Panc1 (cell line): ENCODE data around the gene DCUN1D1. TPM values are rescaled to one million over a fixed set of nuclear protein-coding genes. Genes with fewer than 3 reads are reported as not detected.
A peak's percentile ranks its signal among the peaks of the same experiment; 100 is the strongest.

Experiments used
- ATAC-seq: fragments of 200-7000 bp; cut with Tn5 transposase; 2 replicates; pipeline ENCODE4 v1.9.1; 2020; ENCODE audit warnings: mild to moderate bottlenecking, moderate library complexity
- BruUV-seq: library from RNA; stranded (reverse); fragments of 400-500 nt; replicated peaks from 2 replicates; lab custom pipeline; 2021; lab: Mats Ljungman, UMichigan
- CTCF ChIA-PET: fragments of 300-600 bp; sonication (Branson Sonifier 250); formaldehyde crosslinking; loops from one replicate; lab custom pipeline; 2022; ENCODE audit warnings: antibody characterized with exemption; lab: Charles Lee
- POLR2A ChIA-PET: fragments of 300-600 bp; sonication (Branson Sonifier 250); formaldehyde crosslinking; loops from one replicate; lab custom pipeline; 2022; ENCODE audit warnings: antibody characterized with exemption; lab: Charles Lee
- DNase-seq: peaks from one replicate; pipeline ENCODE4 v3.0.0-alpha.2; 2010; ENCODE audit warnings: low read depth, low spot score
- H3K27ac ChIP-seq: 2 replicates; pipeline ENCODE4 v1.5.1; 2011; ENCODE audit warnings: mild to moderate bottlenecking, low read length, inconsistent platforms
- H3K27me3 ChIP-seq: fragments of 200-500 bp; sonication (Bioruptor generic); 2 replicates; pipeline ENCODE4 v1.6.0; 2014; ENCODE audit warnings: low read length, inconsistent platforms; ENCODE audit not compliant: control insufficient read depth, insufficient read depth
- H3K36me3 ChIP-seq: fragments of 200-500 bp; sonication (Bioruptor generic); 2 replicates; pipeline ENCODE4 v1.5.1; 2014; ENCODE audit warnings: inconsistent platforms, mild to moderate bottlenecking, low read length, moderate library complexity; ENCODE audit not compliant: control insufficient read depth, insufficient read depth
- H3K4me1 ChIP-seq: 2 replicates; pipeline ENCODE4 v1.5.1; 2011; ENCODE audit warnings: inconsistent platforms, mild to moderate bottlenecking, low read length, moderate library complexity; ENCODE audit not compliant: control insufficient read depth, insufficient read depth
- H3K4me3 ChIP-seq, 2 experiments: 2 replicates each; pipeline ENCODE4 v1.5.1; 2011 to 2012; ENCODE audit warnings: low read depth in 2 of 2, low read length in 2 of 2, mild to moderate bottlenecking in 2 of 2, inconsistent platforms in 1 of 2, moderate library complexity in 1 of 2
- H3K9me3 ChIP-seq: fragments of 200-500 bp; sonication (Bioruptor generic); 2 replicates; pipeline ENCODE4 v1.5.1; 2014; ENCODE audit warnings: low read depth, mild to moderate bottlenecking, inconsistent platforms, low read length, moderate library complexity; ENCODE audit not compliant: control insufficient read depth, insufficient read depth
- POLR2AphosphoS5 ChIP-seq: IDR thresholded peaks from 2 replicates; pipeline ENCODE4 v1.6.1; 2012; ENCODE audit warnings: mild to moderate bottlenecking, low read depth, low read length, moderate library complexity
- SIN3A ChIP-seq: IDR thresholded peaks from 2 replicates; pipeline ENCODE4 v1.6.1; 2012; ENCODE audit warnings: low read depth, mild to moderate bottlenecking, low read length, moderate library complexity, borderline replicate concordance; ENCODE audit not compliant: insufficient read depth
- TCF7L2 ChIP-seq: IDR thresholded peaks from 2 replicates; pipeline ENCODE4 v1.6.1; 2011; ENCODE audit warnings: mild to moderate bottlenecking, low read depth, low read length, inconsistent platforms
- in situ Hi-C: cut with HindIII; loops from 2 replicates; pipeline ENCODE4 v1.10.0; 2016; ENCODE audit warnings: low sequenced_read_pairs, low pct_unique_long_range_greater_than_20kb
- intact Hi-C: fragments of 100-400 bp; cut with micrococcal nuclease; formaldehyde crosslinking; loops from one replicate; pipeline ENCODE4 v1.10.0; 2022; ENCODE audit not compliant: unreplicated experiment
- total RNA-seq: library from RNA; stranded (reverse); gene quantifications from one replicate; pipeline ENCODE4 v1.2.1, GENCODE V29; 2021; ENCODE audit not compliant: unreplicated experiment
- TF ChIP-seq, protein P1 (sequence below), 2 experiments: IDR thresholded peaks; 2 replicates each; pipeline ENCODE4 v1.6.1; 2011 to 2012; ENCODE audit warnings: low read depth in 2 of 2, control low read depth in 1 of 2, low read length in 1 of 2, mild to moderate bottlenecking in 1 of 2, moderate library complexity in 1 of 2; ENCODE audit not compliant: insufficient read depth in 1 of 2
- TF ChIP-seq, protein P2 (sequence below): fragments of 450-650 bp; IDR thresholded peaks from 2 replicates; pipeline ENCODE4 v1.5.1; 2017; ENCODE audit warnings: mild to moderate bottlenecking

Gene DCUN1D1
- total RNA-seq, 1 experiment from 2014 or later, result 68.1 TPM

DNA sequence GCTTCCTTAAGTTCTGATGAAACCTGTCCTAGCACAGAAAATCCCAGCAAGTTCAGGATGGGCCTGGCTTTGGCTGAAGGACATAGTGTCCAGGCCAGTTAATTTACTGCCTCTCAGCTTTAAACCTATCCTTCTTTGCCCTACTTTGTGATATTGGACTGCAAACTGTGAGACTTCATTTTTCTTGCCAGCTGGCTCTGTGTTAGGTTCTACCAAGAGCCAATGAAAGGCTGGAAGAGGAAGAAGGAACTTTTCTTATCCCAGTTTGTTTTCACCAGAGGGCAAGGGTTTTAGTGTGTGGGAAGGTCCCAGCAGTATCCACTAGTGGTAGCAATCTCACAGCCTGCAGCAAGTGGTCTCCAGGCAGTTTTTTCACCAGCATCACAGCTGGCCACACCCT lies 18.2 kb downstream of the DCUN1D1 start:
- ChIA-PET POLR2A (no interaction called here), CTCF (no interaction called here)
- intact Hi-C loops, result no loop called here
- Histone ChIP-seq H3K9me3 (no peaks in the 10 kb centered on the region), H3K27me3 (no peaks in the 10 kb centered on the region), H3K4me1 (no peaks in the 10 kb centered on the region), H3K36me3 (peaks cover 8% of the 10 kb centered on the region; the same call in 1 of the 2 replicates), H3K27ac (no peak overlapping the region), H3K4me3 (no peak overlapping the region)
- no peak for DNase-seq
- ATAC-seq, result peak; percentile 60; the same call in 1 of the 2 replicates
- in situ Hi-C loops, result no loop called here
- TF ChIP-seq SIN3A (no peak), POLR2AphosphoS5 (no peak), TCF7L2 (no peak)
- TF ChIP-seq, protein P1, sequence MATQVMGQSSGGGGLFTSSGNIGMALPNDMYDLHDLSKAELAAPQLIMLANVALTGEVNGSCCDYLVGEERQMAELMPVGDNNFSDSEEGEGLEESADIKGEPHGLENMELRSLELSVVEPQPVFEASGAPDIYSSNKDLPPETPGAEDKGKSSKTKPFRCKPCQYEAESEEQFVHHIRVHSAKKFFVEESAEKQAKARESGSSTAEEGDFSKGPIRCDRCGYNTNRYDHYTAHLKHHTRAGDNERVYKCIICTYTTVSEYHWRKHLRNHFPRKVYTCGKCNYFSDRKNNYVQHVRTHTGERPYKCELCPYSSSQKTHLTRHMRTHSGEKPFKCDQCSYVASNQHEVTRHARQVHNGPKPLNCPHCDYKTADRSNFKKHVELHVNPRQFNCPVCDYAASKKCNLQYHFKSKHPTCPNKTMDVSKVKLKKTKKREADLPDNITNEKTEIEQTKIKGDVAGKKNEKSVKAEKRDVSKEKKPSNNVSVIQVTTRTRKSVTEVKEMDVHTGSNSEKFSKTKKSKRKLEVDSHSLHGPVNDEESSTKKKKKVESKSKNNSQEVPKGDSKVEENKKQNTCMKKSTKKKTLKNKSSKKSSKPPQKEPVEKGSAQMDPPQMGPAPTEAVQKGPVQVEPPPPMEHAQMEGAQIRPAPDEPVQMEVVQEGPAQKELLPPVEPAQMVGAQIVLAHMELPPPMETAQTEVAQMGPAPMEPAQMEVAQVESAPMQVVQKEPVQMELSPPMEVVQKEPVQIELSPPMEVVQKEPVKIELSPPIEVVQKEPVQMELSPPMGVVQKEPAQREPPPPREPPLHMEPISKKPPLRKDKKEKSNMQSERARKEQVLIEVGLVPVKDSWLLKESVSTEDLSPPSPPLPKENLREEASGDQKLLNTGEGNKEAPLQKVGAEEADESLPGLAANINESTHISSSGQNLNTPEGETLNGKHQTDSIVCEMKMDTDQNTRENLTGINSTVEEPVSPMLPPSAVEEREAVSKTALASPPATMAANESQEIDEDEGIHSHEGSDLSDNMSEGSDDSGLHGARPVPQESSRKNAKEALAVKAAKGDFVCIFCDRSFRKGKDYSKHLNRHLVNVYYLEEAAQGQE (IDR thresholded peaks at IDR 0.05; ENCODE audit: insufficient read depth in 1 of 2, low read depth in 2 of 2, low read length in 1 of 2), result no peak
- TF ChIP-seq, protein P2, sequence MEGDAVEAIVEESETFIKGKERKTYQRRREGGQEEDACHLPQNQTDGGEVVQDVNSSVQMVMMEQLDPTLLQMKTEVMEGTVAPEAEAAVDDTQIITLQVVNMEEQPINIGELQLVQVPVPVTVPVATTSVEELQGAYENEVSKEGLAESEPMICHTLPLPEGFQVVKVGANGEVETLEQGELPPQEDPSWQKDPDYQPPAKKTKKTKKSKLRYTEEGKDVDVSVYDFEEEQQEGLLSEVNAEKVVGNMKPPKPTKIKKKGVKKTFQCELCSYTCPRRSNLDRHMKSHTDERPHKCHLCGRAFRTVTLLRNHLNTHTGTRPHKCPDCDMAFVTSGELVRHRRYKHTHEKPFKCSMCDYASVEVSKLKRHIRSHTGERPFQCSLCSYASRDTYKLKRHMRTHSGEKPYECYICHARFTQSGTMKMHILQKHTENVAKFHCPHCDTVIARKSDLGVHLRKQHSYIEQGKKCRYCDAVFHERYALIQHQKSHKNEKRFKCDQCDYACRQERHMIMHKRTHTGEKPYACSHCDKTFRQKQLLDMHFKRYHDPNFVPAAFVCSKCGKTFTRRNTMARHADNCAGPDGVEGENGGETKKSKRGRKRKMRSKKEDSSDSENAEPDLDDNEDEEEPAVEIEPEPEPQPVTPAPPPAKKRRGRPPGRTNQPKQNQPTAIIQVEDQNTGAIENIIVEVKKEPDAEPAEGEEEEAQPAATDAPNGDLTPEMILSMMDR, result no peak
- BruUV-seq, result no TSS peak

DNA sequence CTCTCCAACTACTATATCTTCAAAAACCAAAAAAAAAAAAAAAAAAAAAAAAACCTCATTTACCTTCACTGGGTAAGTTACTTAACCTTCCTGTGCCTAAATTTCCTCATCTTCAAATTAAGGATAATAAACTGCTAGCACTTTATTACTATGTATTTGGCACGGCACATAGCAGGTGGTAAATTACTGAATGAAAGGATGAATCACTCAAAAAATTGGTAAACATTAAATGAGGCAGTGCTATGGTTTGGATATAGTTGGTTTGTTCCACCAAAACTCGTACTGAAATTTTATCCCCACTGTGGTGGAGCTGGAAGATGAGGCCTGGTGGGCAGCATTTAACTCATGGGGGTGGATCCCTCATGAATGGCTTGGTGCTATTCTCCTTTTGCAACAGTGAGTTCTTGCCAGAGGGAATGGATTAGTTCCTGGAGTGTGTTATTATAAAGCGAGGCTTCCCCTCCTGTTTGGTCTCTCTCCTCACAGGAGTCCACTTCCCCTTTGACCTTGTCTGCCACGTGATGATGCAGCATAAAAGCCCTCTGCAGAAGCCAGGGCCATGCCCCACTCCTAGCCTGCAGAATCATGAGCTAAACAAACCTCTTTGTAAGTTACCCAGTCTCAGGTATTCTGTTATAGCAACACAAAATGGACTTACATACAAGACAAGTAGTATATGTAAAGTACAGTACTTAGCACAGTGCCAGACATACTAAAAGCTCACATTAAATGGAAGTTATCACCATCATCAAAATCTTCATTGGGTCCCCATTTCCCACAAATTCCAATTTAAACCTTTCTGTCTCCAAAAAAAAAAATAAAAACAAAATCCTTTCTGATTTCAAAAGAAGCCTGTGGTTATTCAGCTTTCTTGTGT lies 20.6 kb downstream of the DCUN1D1 start:
- DNase-seq (no peak), ATAC-seq (peak; percentile 58)
- TSS peak; percentile 17 for BruUV-seq
- ChIA-PET POLR2A (interaction anchor here (0.7 kb wide), 1 partner anchor 240 kb away, joined by 9 read pairs; no protein-coding TSS in a partner anchor), CTCF (no interaction called here)
- Histone ChIP-seq H3K9me3 (no peaks in the 10 kb centered on the region), H3K4me1 (no peaks in the 10 kb centered on the region), H3K4me3 (no peak overlapping the region), H3K36me3 (peaks cover 8% of the 10 kb centered on the region; the same call in 1 of the 2 replicates), H3K27me3 (no peaks in the 10 kb centered on the region), H3K27ac (no peak overlapping the region)
- TF ChIP-seq SIN3A, result no peak
- TF ChIP-seq, protein P2, result no peak
- no peak for TF ChIP-seq TCF7L2
- no peak for TF ChIP-seq POLR2AphosphoS5
- TF ChIP-seq, protein P1 (IDR thresholded peaks at IDR 0.05; ENCODE audit: insufficient read depth in 1 of 2, low read depth in 2 of 2, low read length in 1 of 2), result no peak
- intact Hi-C loops, result no loop called here
- in situ Hi-C loops, result no loop called here
